HG02870 (cell line): ENCODE measurements around the gene SLC22A23.
"Not testable (repeated sequence)": the region's sequence is repeated elsewhere in the genome, so short reads cannot be mapped to it uniquely, and the experiment has no call there.

Experiments used
- ATAC-seq: cut with Tn5 transposase; IDR thresholded peaks from one replicate; pipeline ENCODE4 v1.9.1; 2021; ENCODE audit warnings: mild to moderate bottlenecking, moderate library complexity; ENCODE audit not compliant: unreplicated experiment

The SLC22A23 gene

DNA sequence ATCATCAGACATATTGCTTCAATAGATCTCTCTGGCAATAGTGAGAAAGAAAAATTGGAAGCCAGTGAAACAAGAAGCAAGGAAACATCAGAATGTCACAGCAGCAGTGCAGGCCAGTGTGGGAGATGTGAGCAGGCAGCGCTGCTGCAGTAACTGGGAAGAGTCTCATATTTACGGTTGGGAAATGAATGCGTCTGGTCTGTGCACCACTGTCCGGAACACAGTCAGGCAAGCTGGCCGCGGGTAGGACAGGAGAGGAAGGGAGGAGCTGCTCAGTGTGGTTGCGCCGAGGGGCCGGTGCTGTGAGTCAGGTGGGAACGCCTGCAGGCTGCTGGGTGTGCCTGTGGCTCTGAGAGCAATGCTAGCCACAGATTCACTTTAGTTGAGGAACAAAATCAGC is 204.5 kb downstream of the SLC22A23 start:
- no peak for ATAC-seq

DNA sequence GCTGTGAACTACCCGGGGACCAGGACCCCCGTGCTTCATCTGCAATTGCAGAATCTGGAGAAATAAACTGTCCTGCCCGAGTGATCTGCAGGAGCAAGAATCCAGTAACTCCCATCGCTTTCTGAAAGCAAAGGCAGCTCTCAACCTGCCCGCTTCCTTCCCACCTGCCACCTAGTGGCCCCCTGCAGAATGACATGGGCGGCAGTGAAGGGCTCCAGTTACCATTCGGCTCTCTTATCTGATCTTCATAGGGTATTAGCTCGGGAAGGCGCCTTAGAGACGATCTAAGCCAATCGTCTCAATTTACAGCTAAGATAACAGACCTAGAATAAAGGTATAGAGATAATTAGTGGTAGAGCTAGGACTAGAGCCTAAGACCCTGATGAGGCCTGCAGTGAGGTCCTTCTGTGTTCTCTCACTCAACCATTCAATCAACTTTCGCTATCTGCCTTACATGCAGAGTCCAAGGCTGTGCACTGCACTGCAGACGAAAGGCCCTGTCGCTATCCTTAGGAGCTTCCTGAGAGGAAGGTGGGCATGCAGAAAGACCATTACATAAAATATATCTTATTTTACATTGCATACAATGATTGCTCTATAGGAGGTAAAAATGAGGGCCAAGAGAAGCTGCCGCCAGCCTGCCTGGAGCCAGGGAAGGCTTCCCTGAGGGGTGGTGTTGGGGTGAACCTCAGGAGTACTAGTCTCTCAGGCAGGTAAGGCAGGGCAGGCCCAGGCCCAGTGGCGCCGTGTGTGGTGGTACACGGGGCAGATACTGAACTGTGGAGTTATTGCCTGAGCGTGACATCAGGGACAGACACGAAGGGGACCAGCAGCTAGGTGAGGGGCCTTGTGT is 205.2 kb downstream of the SLC22A23 start:
- ATAC-seq = no peak

DNA sequence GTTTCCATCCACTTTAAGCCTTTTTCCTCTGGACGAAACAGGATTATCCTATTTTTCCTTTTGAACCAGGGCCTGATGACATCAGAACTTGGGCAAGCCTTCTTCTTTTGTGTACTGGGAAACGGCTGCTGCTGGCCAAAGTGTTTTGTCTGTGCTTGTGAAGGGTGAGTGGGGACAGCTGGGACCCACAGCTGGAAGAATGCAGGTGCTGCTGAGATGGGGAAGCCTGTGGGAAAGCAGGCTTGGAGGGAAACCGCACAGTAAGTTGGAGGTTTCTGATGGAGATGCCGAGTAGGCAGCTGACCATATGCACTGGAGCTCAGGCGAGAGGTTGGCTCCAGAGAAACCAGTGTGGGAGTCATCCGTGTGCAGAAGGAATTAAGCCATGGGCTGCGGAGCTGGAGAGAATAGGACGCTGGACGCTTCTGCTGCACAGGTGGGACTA is 206.6 kb downstream of the SLC22A23 start:
- no peak for ATAC-seq

DNA sequence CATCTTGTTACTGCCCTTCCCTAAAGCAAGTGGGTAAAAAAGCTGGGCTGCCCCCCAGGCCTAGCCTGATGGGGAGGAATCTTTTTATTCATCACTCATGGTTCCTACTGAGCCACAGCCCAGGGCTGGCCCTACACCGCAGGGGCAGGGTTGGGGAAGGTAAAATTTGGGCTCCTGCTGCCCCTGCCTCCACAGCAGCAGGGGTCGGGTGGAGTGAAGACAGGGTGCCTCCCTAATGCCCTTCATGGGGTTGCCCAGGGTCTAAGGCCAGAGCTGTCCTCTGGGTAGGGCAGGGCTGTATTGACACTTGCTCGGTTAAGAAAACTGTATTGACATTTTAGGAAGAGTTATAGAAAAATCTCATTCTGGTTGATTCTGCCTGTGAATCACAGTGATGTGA is 207.0 kb downstream of the SLC22A23 start:
- ATAC-seq = no peak

DNA sequence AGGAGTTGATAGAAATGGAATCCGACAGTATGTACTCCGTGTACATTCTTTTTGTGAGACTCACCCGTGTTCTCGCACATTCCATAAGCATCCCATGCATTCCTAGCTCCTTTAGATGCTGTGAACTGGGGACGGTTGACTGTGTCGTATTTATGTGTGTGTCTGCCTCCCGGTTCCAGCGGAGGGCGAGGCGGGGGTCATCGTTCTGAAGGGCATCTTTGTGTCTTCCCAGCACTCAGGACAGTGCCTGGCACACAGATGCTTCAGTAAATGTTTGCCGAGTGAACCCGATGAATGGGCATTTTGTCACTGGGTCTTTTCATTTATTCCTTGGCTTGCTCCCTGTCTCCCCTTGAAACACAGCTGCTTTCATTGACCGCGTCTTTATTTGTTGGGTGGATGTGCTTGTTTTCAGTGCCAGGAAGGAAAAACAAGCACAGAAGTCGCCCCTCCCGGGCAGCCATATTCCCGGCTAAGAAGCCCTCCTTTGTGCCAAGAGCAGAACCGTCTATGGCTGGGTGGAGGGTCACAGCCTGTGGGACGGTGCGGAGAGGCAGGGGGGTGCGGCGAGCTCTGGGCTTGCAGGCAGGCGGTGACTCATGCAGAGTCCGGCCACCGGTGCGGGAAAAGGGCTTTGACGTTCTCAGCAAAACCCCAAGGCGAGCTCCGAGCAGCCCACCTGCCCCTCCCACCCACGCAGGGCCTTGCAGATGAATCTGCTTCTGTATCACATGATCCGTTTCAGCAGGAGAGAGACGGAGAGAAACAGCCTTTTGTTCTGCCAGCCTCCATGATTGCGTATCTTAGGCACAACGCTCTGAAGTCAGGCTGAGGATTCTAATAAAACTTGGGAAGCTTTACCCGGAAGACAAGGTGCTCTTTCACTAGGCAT is 209.3 kb downstream of the SLC22A23 start:
- no peak for ATAC-seq

DNA sequence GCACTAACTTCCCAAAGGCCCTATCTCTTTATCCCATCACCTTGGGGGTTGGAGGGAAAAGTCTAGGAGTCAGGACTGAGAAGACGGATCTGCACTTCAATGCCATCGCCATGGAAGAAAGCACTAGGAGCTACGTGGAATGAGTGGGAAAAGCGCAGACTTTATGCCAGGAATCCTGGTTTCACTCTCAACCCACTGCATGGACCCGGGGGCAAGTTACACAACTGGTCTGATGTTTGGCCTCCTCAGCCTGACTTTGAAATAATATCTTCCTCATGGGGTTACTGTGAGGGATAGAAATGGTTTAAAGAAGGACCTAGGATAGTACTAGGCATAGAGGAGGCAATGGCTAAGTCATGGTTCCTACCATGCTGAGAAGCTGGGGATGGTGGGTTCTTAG is 211.6 kb downstream of the SLC22A23 start:
- no peak for ATAC-seq

DNA sequence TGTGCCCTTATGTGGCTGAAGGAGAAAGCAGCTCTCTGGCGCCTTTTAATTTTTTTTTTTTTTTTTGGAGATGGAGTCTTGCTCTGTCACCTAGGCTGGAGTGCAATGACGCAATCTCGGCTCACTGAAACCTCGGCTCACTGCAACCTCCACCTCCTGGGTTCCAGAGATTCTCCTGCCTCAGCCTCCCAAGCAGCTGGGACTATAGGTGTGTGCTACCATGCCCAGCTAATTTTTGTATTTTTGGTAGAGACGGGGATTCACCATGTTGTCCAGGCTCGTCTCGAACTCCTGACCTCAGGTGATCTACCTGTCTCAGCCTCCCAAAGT is 212.1 kb downstream of the SLC22A23 start:
- ATAC-seq = not testable (repeated sequence)

DNA sequence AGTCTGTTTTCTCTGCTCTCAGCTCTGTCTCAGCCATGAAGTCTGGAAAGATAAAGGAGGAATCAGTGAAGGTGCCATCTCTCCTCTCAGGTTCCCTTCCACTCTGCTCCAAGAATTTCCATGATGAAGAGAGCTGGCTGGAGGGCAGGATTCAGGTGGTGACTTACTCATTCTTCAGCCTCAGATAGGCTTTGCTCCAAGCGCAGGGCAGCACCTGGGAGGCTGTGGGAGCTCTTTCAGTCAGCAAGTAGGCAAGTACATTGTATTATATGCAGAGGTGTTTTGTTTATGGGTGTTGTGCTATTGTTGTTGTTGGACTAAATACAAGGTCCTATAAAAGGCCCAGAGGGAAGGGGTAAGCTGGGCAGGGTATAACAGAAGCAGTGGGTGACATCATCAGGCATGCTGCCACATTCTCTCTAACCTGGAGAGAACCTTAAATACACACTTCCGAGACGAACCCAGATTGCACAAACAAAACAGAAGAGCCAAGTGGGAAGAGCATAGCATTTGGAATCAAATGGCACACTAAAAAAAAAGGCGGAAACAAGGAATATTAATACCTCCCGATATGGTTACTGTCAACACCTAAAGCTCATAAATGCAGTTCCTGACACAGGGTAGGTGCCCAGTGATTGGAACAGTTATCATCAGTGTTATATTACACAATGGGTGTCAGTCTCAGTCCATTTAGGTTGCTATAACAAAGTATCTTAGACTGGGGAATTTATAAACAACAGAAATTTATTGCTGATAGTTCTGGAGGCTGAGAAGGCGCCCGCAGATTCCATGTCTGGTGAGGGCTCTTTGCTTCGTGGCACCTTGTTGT is 212.6 kb downstream of the SLC22A23 start:
- ATAC-seq = no peak

DNA sequence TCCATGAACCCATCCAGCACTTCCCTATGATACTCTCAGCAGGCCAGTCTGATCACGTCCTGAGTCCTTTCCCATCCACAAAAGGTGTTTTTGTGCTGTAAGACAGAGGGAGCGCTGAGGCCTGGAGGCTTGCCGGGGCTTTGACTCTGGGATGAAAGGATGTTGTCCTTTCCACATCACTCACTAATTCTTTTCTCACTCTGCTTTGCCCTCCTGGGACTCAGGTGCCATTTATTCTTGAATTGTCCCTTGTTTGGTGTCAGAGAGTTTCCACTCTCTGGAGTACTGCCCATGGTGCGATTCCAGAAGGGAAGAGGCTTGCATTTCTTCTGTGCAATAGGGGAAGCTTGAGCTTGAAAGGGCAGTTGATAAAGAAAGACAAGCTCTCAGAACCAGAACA is 214.1 kb downstream of the SLC22A23 start:
- no peak for ATAC-seq

DNA sequence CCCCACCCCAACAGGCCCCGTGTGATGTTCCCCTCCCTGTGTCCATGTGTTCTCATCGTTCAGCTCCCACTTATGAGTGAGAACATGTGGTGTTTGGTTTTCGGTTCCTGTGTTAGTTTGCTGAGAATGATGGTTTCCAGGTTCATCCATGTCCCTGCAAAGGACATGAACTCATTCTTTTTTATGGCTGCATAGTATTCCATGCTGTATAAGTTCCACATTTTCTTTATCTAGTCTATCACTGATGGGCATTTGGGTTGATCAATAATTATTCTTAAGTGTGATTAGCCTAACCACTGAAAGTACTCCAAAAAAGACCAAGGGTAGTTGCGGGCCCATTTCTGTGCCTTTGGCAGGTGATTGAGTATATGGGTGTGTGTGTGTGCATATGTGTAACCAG is 215.1 kb downstream of the SLC22A23 start:
- ATAC-seq = not testable (repeated sequence)

DNA sequence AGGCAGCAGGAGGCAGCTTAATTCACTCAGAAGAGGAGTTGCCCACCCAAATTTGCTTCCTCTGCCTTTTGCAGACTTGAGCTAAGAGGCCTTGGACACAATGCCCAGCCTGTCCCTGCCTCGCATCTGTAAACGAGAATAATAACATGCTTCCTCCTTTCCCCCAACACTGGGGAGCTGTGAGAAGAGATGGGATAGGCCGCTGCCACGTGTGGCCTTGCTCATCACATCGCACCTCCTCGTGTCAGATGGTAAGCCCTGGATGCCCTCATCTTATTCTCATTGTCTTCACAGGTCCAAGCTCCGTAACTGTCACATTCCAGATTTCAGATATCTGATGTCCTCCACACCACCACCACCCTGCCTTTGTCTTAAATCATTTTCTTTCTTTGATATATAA is 216.3 kb downstream of the SLC22A23 start:
- ATAC-seq = no peak

DNA sequence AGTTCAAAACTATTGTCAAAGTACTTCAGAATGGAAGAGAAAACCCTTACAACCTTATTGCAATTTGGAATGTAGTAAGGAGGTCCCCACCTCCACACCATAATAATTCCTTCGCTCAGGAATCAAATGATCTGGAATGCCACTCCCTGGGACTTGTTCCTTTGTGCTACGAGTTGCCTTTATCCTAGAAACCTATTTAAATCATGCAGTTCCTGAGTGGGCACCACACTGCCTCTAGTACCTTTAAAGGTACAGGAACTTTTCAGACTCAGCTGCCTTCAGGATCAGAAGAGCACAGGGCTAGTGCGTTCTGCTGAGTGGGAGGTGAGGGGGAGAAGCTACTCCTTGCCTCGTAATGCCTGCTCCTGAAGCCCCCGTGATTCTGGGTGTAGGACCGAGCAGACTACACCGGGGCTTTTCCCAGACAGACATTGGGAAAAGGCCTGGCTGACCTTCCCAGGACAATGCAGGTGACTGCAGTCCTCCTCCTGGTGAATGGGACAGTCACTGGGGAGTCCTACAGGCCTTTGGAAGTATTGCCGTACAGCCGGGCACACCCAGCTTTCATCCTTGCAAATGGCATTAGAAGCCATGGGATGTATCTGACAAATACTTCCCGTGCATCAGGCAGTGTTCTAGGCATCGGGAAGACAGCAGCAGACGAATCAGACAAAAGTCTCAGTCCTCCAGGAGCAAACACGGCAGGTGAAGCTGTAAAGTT is 217.6 kb downstream of the SLC22A23 start:
- no peak for ATAC-seq

DNA sequence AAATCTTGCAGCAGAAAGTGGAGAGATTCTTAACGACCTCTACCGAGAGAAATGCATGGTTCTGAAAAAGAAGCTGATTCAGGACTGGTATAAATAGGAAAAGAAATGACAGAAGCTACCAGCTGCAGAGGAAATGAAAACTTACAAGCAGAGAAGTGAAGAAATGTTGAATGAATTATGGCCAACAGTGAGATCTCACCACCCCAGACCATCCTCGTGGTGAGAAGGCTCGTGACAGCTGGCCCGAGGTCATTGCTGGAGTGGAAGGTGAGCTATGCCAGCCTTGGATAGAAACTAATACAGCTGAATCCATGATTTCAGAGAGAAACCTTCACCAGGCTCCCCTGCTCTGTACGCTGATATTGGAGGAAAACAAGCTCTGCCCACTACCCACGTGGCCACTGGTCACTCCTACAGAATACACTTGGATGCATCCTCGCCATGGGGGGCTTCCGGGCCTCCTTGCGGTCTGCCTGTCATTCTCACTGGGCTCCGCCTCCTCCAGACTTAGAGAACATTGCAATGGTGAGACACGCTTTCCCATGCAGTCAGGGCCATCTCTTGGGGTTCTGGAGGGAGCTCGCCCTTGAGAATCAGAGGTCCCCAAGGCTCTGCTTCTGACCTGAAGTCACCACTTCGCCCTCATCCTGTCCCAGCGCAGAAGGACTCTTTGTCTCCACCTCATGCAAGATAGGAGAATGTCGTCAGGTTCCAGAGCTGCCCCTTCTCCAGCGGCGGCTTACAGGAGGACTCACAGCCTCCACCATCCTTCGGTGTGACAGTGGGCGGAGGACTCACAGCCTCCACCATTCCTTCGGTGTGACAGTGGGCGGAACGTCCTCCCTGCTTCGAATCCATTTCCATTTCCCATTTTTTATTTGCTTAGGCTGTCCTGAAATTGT is 218.8 kb downstream of the SLC22A23 start:
- ATAC-seq = no peak

DNA sequence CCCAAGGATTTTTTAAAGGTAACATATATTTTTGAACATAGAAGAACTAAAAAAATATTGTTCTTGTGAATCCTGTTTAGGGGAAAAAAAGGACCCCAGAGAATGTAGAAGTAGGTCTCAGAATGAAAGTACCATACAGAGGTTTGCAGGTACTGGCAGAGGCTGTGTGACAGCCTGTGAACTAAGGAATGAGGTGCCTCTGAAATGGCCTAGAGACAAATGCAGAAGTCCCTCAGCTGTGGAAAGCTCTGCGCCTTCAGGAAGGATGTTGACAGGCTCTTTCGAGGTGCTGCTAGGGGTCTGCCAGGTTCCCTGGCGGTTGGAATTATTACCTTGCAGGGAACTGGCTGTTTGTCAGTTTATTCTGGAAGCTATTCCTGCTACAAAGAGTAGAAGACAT is 220.8 kb downstream of the SLC22A23 start:
- ATAC-seq = no peak

DNA sequence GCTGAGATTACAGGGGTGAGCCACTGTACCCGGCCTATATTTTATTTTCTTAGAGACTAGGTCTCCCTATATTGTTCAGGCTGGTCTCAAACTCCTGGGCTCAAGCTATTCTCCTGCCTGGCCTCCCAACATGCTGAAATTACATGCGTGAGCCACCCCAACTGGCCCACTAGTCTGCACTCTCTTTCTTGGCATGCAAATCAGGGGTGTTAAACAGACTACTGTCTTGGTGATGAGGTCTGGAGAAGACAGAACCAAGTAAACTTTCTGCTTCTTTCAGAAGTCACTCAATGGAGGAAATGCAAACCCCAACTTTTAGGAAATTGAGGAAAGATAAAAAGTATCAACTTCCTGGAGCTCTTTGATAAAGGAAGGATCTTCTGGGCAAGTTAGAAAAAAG is 221.4 kb downstream of the SLC22A23 start:
- ATAC-seq = no peak

DNA sequence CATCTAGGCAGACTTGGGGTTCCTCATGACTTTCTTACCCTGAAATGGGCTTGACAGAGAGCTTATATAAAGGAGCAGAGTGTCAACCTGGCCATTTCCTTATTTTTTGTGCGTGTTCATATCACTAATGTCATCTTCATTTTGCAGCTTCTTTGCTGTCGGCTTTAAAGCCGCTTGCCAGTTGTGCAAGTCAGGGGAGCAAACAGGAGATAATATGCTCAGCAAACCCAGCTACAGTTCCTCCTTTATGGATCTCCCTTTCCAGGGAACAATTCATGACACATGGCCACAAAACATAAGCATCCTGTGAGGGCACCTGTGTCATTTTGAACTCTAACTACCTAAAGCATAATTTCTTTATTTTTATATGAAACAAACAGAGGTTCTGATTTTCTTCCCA is 222.9 kb downstream of the SLC22A23 start:
- ATAC-seq = no peak

DNA sequence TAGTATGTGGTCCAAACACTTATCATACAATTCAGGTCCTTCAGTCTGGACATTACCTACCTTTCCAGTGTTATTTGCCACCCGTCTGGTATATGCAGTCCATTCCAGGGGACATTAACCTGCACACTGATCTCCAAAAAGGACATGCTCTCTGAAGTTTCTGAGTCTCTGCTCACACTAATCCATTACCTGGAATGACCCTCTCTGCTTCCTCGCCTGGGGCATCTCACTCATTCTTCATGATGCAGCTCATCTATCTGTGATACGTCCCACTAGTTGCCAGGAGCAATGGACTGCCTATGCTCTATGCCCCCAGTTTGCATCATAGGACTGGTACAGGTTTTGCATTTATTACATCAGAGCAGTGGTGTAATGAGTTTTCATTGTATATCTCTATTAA is 223.5 kb downstream of the SLC22A23 start:
- no peak for ATAC-seq

DNA sequence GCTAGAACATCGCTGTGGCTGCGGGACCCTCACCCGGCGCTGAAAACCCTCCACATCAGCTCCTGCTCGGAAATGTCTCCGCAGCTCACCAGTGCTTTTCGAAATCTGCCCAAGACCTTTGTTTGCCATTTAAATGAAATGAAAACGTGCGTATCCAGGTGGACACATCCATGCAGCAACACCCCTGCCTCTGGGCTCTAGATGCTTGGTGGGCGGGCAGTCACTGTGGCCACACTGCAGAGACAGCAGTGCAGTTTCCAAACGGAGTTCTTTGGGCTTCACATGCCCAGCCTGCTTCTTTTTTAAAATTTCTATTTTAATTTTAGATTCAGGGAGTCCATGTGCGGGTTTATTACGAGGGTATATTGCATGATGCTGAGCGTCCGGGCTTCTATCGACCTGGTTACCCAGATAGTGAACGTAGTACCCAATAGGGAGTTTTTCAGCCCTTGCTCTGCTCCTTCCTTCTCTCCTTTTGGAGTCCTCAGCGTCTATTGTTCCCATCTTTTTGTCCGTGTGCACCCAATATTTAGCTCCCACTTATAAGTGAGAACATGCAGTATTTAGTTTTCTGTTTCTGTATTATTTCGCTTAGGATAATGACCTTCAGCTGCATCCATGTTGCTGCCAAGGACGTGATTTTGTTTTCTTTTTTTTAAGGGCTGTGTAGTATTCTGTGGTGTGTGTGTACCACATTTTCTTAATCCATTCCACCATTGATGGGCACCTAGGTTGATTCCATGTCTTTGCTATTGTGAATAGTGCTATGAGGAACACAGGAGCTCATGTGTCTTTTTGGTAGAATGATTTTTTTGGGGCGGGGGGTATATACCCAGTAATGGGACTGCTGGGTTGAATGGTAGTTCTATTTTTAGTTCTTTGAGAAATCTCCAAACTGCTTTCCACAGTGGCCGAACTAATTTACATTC is 224.6 kb downstream of the SLC22A23 start:
- ATAC-seq = no peak
